Ecto neural progenitor cell (in vitro differentiated cells): Measurements from ENCODE around the gene ZNFX1.
"Not testable (repeated sequence)": the region's sequence is repeated elsewhere in the genome, so short reads cannot be mapped to it uniquely, and the experiment has no call there.

ENCODE experiments used
- DNase-seq: peaks from one replicate; pipeline ENCODE4 v3.0.0-alpha.2; 2018; ENCODE audit warnings: low spot score

The ZNFX1 gene

GRCh38 chr20:49278036-49278817 lies at the start of gene ZNFX1:
Gene ZNFX1 (minus strand): TSS chr20:49278057. CDS start chr20:49275839, 2,218 bp downstream.
- DNase-seq: peak; percentile 99

DNA sequence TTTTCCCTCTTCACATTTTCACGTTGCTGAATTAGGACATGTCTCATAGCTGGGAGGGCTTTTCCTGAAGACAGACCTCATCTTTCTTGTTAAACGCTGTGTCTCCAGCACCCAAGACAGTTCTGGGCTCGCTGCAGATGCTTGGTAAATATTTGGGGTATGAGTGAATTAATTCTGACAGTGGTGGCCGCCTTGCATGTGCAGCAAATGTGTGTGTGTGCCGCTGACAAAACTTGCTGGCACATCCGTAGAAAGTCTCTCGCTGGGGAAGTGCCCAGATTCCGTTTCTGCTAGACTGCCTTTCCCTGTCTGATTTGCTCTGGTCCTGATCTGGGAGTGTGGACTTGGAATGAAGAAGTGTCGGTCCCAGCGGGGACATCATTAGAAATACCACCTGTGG lies 48.2 kb upstream of the ZNFX1 start:
- no peak for DNase-seq

DNA sequence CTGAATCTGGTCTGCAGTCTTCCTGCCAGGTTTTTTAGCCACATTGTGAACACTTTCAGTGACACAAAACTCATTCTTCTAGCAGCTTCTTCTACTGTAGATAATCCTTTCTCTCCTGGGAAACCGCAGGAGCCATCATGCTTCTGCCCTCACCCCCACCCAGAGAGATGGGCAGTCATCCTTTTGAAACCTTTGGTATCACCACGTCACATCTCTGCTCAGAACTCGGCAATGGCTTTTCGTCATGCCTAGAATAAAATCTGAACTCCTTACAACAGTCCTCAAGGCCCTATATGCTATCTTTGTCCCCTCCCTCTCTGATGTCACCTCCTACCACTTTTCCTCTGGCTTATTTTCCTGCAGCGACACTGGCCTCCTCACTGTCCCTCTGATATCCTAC lies 46.4 kb upstream of the ZNFX1 start:
- DNase-seq: no peak

DNA sequence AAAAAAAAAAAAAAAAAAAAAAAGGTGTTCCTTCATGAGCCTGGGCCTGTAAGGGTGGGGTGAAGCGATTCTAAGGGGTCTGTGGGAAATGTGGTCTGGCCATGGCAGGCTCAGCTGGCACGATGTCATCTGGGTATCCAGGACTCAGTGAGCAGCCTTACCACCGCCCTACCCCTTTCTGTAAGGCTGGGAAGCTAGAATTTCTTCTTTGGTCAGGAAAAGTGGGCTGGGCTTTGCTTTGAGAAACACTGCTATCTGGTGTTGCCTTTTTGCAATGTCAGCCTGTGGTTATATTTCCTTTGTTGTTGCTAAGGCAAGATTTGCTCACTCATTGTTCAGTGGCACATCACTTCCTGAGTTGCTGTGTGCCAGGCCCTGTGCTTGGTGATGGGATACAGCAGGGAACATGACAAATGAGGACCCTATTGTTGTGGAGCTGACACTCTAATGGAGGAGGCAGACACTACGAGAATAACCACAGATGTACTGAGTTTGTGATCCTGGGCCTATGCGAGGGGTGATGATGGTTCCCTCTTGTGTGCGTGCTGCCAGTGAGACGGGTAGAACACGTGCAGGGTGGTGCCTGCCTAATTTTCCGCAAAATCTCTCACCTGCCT lies 45.9 kb upstream of the ZNFX1 start:
- no peak for DNase-seq

GRCh38 chr20:49320460-49320859 lies 42.6 kb upstream of the ZNFX1 start:
- peak; percentile 66 for DNase-seq

- no peak for DNase-seq
Measured at GRCh38 chr20:49319208-49319809, 41.5 kb upstream of the ZNFX1 start.

DNA sequence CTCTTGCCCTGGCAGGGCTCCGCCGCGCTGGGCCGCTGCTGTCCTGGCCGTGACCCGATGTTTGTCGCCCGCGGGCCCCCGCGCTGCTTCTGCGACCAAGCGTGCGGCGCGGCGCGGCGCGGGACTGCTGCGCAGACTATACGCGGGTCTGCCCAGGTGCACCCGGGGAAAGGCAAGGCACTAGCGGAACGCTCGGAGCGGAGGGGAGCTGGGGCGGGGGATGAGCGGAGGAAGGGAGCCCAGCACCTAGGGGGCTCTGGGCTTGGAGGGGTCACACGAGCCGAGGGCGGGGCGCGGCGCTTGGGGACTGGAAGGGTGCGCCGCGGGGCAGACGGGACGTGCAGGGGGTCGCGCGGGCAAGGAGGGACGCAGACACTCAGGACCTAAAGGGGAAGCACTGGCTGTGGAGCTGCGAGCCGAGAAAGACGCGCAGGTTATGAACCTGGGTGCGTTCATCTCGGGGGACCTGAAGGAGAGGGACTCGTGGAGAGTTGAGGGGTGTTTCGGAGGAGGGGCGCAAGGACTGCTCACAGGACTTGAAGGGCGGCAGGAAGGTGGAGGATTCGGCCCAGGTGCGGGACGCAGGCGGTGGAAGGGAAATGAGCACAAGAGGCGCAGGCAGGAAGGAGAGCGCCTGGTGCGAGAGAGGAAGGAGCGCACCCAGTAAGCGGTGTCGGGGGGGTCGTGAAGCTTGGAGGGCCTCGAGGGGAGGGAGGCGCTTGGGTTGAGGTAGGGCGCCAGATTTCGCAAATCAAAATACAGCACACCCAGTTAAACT lies 40.8 kb upstream of the ZNFX1 start:
- DNase-seq: peak; percentile 56

DNA sequence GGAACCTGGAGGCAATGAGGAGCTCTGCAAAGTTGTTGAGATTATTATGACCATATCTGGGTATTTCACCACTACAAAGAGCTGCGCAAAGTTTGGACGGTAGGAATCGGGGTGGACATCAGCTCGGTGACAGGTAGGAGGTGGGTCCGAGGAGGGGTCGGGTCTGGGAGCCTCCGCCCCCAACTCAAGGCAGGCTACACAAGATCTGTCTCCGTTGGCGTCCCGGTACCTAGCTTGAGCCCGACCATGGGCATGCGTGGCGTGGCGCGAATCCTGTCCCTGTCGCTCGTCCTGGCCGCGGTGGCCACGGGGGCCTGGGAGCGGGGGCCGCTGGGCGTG lies 40.2 kb upstream of the ZNFX1 start:
- no peak for DNase-seq

DNA sequence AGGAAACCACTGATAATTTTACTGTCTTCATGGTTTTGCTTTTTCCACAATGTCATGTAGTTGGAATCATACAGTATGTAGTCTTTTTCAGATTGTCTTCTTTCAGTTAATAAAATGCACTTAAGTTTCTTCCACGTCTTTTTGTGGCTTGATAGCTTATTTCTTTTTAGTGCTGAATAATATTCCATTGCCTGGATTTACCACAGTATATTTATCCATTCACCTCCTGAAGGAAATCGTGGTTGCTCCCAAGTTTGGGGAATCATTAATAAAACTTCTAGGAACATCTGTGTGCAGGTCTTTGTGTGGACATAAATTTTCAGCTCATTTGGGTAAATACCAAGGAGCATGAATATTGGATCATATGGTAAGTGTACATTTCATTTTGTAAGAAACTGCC lies 38.8 kb upstream of the ZNFX1 start:
- DNase-seq: no peak

DNA sequence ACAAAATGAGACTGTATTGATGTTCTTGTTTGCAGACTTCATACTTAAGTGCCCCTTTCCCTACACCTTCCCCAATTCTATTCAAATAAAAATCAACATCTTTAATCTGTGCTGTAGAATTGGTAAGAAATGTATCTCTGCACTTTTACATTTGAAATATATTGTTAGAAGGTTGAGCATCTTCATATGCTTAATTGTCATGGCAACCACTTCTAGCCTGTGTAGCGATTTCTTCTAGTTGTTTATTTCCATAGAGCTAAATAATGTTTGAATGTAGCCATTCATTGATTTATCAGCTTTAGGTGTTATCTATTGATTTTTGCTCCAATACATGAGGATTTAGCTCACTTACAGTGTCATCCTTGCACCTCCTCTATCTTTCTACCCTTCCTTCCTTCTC lies 37.7 kb upstream of the ZNFX1 start:
- DNase-seq: no peak

DNA sequence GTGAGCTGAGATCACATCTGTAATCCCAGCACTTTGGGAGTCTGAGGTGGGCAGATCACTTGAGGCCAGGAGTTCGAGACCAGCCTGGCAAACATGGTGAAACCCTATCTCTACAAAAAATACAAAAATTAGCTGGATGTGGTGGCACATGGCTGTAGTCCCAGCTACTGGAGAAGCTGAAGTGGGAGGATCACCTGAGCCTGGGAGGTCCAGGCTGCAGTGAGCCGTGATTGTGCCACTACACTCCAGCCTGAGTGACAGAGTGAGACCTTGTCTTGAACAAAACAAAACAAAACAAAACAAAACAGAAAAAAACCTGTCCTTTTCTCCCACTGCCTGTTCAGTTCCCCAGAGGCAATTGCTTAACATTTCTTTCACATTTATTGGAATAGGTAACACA lies 36.2 kb upstream of the ZNFX1 start:
- not testable (repeated sequence) for DNase-seq

DNA sequence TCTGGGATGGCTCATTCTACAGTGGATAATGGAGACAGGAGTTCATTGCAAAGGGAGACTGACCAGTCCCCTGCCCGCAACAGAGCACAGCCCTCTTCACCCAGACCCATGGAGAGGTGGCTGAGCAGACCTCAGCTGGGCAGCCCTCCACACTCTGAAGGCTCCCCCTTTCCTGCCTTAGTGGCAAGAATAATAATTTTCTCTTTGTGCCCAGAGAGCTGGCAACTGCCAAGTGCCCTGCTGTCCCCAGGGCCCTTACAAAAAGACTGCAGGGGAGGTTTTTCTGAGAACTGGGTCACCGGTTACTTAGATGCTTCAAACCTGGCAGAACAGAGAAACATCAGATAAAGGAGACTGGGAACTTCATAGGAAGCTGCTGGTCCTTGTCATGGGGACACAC lies 35.4 kb upstream of the ZNFX1 start:
- no peak for DNase-seq

DNA sequence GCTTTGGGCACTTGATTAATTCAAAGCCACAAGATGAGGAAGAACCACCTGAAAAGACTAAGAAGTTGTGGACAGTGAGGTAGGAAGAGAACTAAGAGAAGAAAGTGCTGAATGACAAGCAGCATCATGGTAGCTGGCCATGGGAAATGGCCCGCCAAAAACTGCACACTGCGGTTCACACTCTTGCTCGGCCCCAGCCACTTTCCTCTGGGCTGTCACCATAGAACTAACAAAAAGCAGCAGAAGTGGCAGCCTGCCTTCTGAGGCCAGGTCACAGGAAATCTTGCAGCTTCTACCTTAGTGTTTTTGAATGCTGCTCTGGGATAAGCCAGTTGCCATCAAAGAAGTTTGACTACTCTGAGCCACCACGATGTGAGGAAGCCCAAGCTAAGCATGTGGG lies 34.8 kb upstream of the ZNFX1 start:
- DNase-seq: no peak

DNA sequence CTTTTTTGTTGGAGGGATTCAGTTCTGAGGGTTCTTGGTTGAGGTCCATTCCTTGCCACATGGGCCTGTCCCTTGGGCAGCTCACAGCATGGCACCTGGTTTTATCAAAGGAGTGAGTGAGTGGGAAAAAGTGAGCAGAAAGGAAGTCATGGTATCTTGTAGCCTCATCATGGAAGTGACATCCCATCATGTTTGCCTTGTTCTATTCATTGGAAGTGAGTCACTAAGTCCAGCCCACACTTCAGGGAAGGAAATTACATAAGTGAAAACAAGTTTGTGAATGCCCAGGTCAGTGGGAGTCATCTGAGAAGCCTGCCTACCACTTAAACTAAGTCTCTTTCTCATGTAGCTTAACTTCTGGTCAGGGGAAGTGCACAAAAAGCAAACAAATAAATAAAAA lies 32.8 kb upstream of the ZNFX1 start:
- no peak for DNase-seq

DNA sequence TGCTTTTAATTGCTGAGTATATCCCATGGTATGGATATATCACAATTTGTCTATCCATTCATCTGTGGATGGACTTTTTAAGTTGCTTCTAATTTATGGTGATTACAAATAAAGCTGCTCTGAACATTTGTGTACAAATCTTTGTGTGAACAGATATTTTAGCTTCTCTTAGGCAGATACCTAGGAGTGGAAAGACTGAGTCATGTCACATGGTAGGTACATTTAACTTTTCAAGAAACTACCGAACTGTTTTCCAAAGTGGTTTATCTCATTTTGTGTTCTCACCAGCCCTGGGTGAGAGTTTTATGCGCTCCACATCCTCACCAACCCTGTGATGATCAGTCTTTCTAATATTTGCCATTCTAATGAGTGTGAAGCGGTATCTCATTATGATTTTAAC lies 31.0 kb upstream of the ZNFX1 start:
- no peak for DNase-seq

DNA sequence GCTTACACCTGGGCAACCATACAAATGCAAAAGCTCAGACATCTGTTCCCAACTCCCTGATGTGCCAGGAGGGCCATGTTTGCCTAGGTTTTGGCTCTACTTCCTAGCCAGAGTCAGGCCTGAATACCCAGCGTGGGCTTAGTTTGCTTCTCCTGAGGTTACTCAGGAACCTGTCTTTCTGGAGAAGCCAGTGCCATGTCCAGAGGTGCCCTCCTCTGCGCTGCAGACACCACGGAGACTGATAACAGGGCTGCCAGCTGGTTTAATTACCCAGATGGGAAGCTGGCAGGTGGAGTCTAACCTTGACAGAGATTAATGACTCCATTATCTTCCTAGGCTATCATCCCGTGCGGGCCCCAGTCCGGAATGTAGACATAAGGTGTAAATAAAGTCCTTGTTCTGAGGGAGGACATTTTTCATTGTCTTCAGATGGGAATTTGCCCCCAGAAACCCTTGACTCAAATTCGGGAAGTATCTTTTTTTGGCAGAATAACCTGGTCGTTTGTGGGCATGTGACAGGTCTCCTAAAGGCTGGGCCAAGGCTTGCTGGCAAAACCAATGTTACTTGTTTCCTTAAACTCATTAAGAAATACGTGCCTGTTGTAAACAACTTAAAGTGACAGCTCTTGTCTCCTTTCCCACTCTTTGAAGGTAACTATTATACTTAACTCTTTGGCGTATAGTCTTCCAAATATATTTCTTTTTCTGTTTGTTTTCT lies 29.2 kb upstream of the ZNFX1 start:
- no peak for DNase-seq

- no peak for DNase-seq
Measured at GRCh38 chr20:49303065-49303552, 25.3 kb upstream of the ZNFX1 start.

- DNase-seq: no peak
Measured at GRCh38 chr20:49297605-49298530, 20.0 kb upstream of the ZNFX1 start.

GRCh38 chr20:49294002-49294654 lies 16.3 kb upstream of the ZNFX1 start:
- DNase-seq: not testable (repeated sequence)

DNA sequence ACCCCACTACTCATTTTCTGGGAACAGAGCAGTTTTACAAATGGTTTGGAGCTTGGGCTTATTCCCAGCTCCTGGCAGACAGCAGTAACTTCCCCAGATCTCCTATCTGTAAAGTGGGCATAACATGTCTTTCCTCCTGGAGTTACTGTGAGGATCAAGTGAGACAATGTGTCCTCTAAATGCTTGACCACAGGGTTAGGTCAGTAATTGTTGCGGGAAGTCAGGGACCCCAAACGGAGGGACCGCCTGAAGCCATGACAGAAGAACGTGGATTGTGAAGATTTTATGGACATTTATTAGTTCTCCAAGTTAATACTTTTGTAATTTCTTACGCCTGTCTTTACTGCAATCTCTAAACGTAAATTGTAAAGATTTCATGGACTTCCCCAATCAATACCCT lies 15.3 kb upstream of the ZNFX1 start:
- DNase-seq: no peak
